WTC11 (cell line): ENCODE data around the gene MAP4. TPM values are rescaled to one million over a fixed set of nuclear protein-coding genes. Genes with fewer than 3 reads are reported as not detected.

Experiments used
- ATAC-seq: fragments of 200-7000 bp; cut with Tn5 transposase; 2 replicates; pipeline ENCODE4 v1.10.0; 2021; ENCODE audit warnings: mild to moderate bottlenecking, moderate library complexity
- CTCF ChIA-PET: fragments of 300-600 bp; sonication (Branson Sonifier 250); formaldehyde crosslinking; loops from one replicate; lab custom pipeline; 2021; ENCODE audit warnings: antibody characterized with exemption; lab: Charles Lee
- POLR2A ChIA-PET: fragments of 350-600 bp; sonication (Branson Sonifier 250); formaldehyde crosslinking; loops from one replicate; lab custom pipeline; 2021; ENCODE audit warnings: antibody characterized with exemption; lab: Charles Lee
- DNase-seq: peaks from one replicate; pipeline ENCODE4 v3.0.0; 2021; ENCODE audit warnings: low spot score
- H3K27ac Mint-ChIP-seq: 2 replicates; pipeline ENCODE4 v1.8.0; 2021; ENCODE audit warnings: mixed read lengths
- H3K27me3 Mint-ChIP-seq: 2 replicates; pipeline ENCODE4 v1.8.0; 2021; ENCODE audit warnings: low read depth, mild to moderate bottlenecking, moderate library complexity, mixed read lengths
- H3K36me3 Mint-ChIP-seq: 2 replicates; pipeline ENCODE4 v1.8.0; 2021; ENCODE audit warnings: mixed read lengths
- H3K4me1 Mint-ChIP-seq: 2 replicates; pipeline ENCODE4 v1.8.0; 2022; ENCODE audit warnings: mixed read lengths
- H3K4me3 Mint-ChIP-seq: 2 replicates; pipeline ENCODE4 v1.8.0; 2021; ENCODE audit warnings: mild to moderate bottlenecking, moderate library complexity, mixed read lengths
- H3K9me3 Mint-ChIP-seq: 2 replicates; pipeline ENCODE4 v1.8.0; 2021; ENCODE audit warnings: mixed read lengths
- CBFB ChIP-seq: sonication (generic); formaldehyde crosslinking; IDR thresholded peaks from 2 replicates; pipeline ENCODE4 v1.8.1; 2022; ENCODE audit warnings: mild to moderate bottlenecking, low read depth, missing genetic modification reagents
- GTF2I ChIP-seq: fragments of 250-450 bp; sonication (Bioruptor Pico); conservative IDR thresholded peaks from 2 replicates; pipeline ENCODE4 v1.4.0; 2021; ENCODE audit warnings: mild to moderate bottlenecking
- KAT7 ChIP-seq: sonication (generic); formaldehyde crosslinking; IDR thresholded peaks from 2 replicates; pipeline ENCODE4 v1.8.1; 2023; ENCODE audit warnings: missing genetic modification reagents, mild to moderate bottlenecking, borderline replicate concordance
- OVOL2 ChIP-seq: fragments of 250-450 bp; sonication (Bioruptor Pico); IDR thresholded peaks from 2 replicates; pipeline ENCODE4 v1.9.0; 2021; ENCODE audit warnings: mild to moderate bottlenecking, borderline replicate concordance
- TCF7 ChIP-seq: sonication (generic); formaldehyde crosslinking; IDR thresholded peaks from 2 replicates; pipeline ENCODE4 v1.8.0; 2022; ENCODE audit warnings: mild to moderate bottlenecking, low read depth, missing genetic modification reagents, moderate library complexity
- ZBTB21 ChIP-seq: sonication (generic); formaldehyde crosslinking; IDR thresholded peaks from 2 replicates; pipeline ENCODE4 v1.8.1; 2023; ENCODE audit warnings: mild to moderate bottlenecking, missing genetic modification reagents, borderline replicate concordance
- total RNA-seq: library from RNA; stranded (reverse); gene quantifications from 3 replicates; pipeline ENCODE4 v1.2.3, GENCODE V29; 2021
- TF ChIP-seq, protein P1 (sequence below): sonication (generic); formaldehyde crosslinking; IDR thresholded peaks from 2 replicates; pipeline ENCODE4 v1.8.0; 2022; ENCODE audit warnings: mild to moderate bottlenecking, missing genetic modification reagents
- TF ChIP-seq, protein P2 (sequence below): sonication (generic); formaldehyde crosslinking; IDR thresholded peaks from 2 replicates; pipeline ENCODE4 v1.8.1; 2023; ENCODE audit warnings: mild to moderate bottlenecking, missing genetic modification reagents, moderate library complexity
- TF ChIP-seq, protein P3 (sequence below): sonication (generic); formaldehyde crosslinking; IDR thresholded peaks from 2 replicates; pipeline ENCODE4 v1.8.0; 2022; ENCODE audit warnings: missing genetic modification reagents
- TF ChIP-seq, protein P4 (sequence below): sonication (generic); formaldehyde crosslinking; IDR thresholded peaks from 2 replicates; pipeline ENCODE4 v1.8.1; 2023; ENCODE audit warnings: mild to moderate bottlenecking, missing genetic modification reagents
- TF ChIP-seq, protein P5 (sequence below): fragments of 250-450 bp; sonication (Bioruptor Pico); IDR thresholded peaks from 2 replicates; pipeline ENCODE4 v2.1.2; 2022; ENCODE audit warnings: mild to moderate bottlenecking, moderate library complexity
- TF ChIP-seq, protein P6 (sequence below): sonication (generic); formaldehyde crosslinking; IDR thresholded peaks from 2 replicates; pipeline ENCODE4 v1.8.1; 2022; ENCODE audit warnings: low read depth, mild to moderate bottlenecking, moderate library complexity, missing genetic modification reagents, borderline replicate concordance
- TF ChIP-seq, protein P7 (sequence below): sonication (generic); formaldehyde crosslinking; IDR thresholded peaks from 2 replicates; pipeline ENCODE4 v1.8.0; 2022; ENCODE audit warnings: mild to moderate bottlenecking, missing genetic modification reagents
- TF ChIP-seq, protein P8 (sequence below): fragments of 250-450 bp; sonication (Bioruptor Pico); IDR thresholded peaks from 2 replicates; pipeline ENCODE4 v1.9.0; 2021; ENCODE audit warnings: mild to moderate bottlenecking

The MAP4 gene
- total RNA-seq, 1 experiment from 2014 or later: 199 TPM

DNA sequence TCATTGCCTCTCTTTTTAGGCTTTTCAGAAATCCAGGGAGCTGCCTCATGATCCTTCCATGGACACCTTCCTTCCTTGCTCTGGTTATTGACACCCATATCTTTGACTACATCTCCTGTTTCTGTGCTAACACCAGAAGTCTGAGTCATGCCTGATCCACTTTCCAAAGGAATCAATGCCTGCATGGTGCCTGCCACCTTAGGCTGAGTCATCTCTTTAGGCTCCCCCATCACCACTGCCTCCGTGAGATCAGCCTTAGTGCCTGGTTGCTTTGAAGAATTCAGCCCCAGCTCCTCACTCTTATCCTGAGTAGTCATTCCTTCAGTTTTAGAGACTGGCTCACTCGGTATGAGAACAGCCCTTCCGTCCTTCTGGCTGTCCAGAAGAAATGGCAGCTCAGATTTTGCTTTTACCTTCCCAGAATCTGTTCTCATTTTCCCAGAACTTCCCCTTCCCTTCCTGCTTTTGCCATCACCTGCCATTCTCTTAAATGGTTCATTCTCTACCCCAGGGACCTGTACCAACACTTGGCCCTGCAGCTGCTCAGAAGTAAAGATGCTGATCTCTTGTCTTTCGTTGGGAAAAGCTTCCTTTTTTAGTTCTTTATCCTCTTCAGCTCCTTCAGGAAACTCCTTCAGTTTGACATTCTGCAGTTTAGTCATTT lies 105.3 kb downstream of the MAP4 start:
- TF ChIP-seq, protein P1, sequence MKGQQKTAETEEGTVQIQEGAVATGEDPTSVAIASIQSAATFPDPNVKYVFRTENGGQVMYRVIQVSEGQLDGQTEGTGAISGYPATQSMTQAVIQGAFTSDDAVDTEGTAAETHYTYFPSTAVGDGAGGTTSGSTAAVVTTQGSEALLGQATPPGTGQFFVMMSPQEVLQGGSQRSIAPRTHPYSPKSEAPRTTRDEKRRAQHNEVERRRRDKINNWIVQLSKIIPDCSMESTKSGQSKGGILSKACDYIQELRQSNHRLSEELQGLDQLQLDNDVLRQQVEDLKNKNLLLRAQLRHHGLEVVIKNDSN: no peak
- TF ChIP-seq, protein P2, sequence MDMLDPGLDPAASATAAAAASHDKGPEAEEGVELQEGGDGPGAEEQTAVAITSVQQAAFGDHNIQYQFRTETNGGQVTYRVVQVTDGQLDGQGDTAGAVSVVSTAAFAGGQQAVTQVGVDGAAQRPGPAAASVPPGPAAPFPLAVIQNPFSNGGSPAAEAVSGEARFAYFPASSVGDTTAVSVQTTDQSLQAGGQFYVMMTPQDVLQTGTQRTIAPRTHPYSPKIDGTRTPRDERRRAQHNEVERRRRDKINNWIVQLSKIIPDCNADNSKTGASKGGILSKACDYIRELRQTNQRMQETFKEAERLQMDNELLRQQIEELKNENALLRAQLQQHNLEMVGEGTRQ (CRISPR knock-in tag): no peak
- TF ChIP-seq CBFB (CRISPR knock-in tag): no peak
- no peak for TF ChIP-seq TCF7 (CRISPR knock-in tag)
- TF ChIP-seq, protein P3, sequence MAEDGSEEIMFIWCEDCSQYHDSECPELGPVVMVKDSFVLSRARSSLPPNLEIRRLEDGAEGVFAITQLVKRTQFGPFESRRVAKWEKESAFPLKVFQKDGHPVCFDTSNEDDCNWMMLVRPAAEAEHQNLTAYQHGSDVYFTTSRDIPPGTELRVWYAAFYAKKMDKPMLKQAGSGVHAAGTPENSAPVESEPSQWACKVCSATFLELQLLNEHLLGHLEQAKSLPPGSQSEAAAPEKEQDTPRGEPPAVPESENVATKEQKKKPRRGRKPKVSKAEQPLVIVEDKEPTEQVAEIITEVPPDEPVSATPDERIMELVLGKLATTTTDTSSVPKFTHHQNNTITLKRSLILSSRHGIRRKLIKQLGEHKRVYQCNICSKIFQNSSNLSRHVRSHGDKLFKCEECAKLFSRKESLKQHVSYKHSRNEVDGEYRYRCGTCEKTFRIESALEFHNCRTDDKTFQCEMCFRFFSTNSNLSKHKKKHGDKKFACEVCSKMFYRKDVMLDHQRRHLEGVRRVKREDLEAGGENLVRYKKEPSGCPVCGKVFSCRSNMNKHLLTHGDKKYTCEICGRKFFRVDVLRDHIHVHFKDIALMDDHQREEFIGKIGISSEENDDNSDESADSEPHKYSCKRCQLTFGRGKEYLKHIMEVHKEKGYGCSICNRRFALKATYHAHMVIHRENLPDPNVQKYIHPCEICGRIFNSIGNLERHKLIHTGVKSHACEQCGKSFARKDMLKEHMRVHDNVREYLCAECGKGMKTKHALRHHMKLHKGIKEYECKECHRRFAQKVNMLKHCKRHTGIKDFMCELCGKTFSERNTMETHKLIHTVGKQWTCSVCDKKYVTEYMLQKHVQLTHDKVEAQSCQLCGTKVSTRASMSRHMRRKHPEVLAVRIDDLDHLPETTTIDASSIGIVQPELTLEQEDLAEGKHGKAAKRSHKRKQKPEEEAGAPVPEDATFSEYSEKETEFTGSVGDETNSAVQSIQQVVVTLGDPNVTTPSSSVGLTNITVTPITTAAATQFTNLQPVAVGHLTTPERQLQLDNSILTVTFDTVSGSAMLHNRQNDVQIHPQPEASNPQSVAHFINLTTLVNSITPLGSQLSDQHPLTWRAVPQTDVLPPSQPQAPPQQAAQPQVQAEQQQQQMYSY: no peak
- TF ChIP-seq, protein P4, sequence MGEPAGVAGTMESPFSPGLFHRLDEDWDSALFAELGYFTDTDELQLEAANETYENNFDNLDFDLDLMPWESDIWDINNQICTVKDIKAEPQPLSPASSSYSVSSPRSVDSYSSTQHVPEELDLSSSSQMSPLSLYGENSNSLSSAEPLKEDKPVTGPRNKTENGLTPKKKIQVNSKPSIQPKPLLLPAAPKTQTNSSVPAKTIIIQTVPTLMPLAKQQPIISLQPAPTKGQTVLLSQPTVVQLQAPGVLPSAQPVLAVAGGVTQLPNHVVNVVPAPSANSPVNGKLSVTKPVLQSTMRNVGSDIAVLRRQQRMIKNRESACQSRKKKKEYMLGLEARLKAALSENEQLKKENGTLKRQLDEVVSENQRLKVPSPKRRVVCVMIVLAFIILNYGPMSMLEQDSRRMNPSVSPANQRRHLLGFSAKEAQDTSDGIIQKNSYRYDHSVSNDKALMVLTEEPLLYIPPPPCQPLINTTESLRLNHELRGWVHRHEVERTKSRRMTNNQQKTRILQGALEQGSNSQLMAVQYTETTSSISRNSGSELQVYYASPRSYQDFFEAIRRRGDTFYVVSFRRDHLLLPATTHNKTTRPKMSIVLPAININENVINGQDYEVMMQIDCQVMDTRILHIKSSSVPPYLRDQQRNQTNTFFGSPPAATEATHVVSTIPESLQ: no peak
- TF ChIP-seq, protein P5, sequence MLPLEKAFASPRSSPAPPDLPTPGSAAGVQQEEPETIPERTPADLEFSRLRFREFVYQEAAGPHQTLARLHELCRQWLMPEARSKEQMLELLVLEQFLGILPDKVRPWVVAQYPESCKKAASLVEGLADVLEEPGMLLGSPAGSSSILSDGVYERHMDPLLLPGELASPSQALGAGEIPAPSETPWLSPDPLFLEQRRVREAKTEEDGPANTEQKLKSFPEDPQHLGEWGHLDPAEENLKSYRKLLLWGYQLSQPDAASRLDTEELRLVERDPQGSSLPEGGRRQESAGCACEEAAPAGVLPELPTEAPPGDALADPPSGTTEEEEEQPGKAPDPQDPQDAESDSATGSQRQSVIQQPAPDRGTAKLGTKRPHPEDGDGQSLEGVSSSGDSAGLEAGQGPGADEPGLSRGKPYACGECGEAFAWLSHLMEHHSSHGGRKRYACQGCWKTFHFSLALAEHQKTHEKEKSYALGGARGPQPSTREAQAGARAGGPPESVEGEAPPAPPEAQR: no peak
- no peak for TF ChIP-seq ZBTB21 (CRISPR knock-in tag)
- no peak for TF ChIP-seq KAT7 (CRISPR knock-in tag)
- TF ChIP-seq OVOL2: no peak
- TF ChIP-seq, protein P6, sequence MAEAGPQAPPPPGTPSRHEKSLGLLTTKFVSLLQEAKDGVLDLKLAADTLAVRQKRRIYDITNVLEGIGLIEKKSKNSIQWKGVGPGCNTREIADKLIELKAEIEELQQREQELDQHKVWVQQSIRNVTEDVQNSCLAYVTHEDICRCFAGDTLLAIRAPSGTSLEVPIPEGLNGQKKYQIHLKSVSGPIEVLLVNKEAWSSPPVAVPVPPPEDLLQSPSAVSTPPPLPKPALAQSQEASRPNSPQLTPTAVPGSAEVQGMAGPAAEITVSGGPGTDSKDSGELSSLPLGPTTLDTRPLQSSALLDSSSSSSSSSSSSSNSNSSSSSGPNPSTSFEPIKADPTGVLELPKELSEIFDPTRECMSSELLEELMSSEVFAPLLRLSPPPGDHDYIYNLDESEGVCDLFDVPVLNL: no peak
- TF ChIP-seq GTF2I: no peak
- TF ChIP-seq, protein P7, sequence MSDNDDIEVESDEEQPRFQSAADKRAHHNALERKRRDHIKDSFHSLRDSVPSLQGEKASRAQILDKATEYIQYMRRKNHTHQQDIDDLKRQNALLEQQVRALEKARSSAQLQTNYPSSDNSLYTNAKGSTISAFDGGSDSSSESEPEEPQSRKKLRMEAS (CRISPR knock-in tag): no peak
- TF ChIP-seq, protein P8, sequence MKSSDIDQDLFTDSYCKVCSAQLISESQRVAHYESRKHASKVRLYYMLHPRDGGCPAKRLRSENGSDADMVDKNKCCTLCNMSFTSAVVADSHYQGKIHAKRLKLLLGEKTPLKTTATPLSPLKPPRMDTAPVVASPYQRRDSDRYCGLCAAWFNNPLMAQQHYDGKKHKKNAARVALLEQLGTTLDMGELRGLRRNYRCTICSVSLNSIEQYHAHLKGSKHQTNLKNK (CRISPR knock-in tag): no peak
- TF ChIP-seq, all 79 proteins: peak for 0
- Mint-ChIP-seq H3K9me3 (no peaks in the 10 kb centered on the region), H3K27me3 (no peaks in the 10 kb centered on the region), H3K27ac (0 out of 2 replicates have a peak overlapping the region, but pooled peaks have one; percentile 25), H3K36me3 (peaks cover 29% of the 10 kb centered on the region), H3K4me3 (no peak overlapping the region), H3K4me1 (peaks cover 8% of the 10 kb centered on the region; the same call in 1 of the 2 replicates)
- ATAC-seq (no peak), DNase-seq (no peak)
- ChIA-PET POLR2A (no interaction called here), CTCF (interaction anchor here (1.9 to 2.9 kb wide), 2 partner anchors 240 to 247 kb away, joined by 5 to 9 read pairs; no protein-coding TSS in a partner anchor)
